NCI-H2029 treated with DMSO at 0.1 percent for 48 hours (cell line): ENCODE data around the gene LARP1.
"Not testable (repeated sequence)": the region's sequence is repeated elsewhere in the genome, so short reads cannot be mapped to it uniquely, and the experiment has no call there.

Experiments
- DNase-seq: peaks from one replicate; lab custom pipeline; 2025; lab: John Stamatoyannopoulos, UW

The LARP1 gene

DNA sequence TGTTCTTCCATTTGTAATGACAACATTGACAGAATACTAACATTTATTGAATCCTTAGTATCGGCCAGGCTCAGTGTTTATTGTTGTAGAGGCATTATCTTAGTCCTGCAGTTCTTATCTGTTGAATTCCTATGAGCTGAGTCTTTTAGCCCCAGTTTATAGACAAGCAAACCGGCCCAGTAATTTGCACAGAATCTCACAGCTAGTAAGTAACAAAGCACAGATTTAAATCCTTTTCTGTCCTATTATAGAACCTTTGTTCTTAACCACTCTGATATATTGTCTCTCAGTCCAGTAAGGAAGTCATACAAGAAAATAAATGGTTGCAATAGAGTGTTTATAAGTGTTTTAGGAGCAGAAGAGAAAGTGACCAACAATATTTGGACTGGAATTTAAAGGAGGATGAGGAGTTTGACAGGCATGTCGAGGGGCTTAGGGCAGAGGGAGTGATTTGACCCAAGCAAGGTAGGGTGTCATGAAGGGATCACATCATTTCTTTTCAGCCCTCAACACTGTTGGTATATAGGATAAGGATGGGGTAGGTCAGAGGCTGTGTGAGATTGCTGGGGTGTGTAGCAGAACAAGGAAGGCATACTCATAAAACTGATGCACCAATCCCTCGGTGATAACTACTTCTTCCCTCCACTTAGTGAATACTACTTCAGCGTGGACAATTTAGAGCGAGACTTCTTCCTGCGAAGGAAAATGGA is 39.5 kb downstream of the LARP1 start:
- DNase-seq = no peak

DNA sequence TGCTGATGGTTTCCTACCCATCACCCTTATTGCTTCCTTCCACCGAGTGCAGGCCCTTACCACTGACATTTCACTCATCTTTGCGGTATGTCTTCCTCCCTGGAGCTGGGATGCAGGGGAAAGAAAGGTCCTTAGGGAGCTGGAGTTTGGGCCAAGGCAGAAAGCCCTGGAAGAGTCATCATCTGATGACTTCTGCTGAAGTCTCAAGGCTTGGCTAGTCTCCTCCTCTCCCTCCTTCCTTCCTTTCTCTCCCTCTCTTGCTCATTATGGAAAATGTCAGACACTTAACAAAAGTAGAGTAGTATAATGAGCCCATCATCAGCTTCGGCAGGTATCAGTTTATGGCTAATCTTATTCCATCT is 40.0 kb downstream of the LARP1 start:
- DNase-seq = no peak

DNA sequence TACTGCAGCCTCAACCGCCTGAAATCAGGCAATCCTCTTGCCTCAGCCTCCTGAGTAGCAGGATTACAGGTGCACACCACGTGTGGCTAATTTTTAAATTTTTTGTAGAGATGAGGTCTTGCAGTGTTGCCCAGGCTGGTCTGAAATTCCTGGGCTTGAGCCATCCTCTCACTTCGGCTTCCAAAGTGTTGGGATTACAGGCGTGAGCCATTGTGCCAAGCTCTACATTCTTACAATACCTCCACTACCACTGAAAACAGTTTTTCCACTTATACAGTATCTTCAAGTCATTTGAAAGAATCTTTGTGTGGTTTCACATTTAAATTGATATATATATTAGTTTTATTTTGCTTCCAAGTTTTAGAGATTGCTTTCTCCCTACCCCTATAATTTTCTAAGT is 42.6 kb downstream of the LARP1 start:
- DNase-seq = no peak

DNA sequence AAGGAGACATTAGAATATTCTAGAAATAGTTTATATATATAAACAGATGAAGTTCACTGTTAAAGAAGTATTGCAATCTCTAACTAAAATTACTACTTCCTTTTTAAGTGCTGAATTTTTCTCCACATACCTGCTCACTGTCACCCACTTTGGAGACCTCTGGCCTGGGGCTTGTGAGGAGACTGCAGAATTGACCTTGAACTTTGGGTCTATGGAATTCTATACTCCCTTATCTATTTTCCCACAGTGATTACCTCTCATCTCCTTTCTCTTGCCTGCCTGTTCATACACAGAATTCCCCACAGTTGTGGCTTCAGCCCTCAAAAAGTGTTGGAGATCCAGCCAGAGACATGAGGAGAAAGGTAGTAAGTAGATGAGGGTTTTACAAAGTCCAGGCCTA is 45.4 kb downstream of the LARP1 start:
- DNase-seq = no peak

DNA sequence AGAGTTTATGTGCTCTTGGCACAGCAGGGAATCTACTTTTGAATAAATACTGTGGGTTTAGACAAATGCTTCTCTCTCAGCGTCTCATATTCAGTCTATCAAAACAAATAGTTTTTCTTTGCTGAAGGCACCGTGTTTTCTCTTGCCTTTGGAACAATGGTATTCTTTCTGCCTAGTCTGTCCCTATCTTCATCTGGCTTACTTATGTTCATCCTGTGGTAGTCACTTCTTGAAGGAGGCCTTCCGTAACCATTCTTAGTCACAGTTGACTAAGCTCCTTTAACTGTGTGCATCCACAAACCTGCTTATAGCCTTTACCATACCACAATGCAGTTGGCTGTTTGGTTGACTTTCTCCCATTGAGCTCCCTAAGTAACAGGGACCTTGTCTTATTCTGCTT is 45.9 kb downstream of the LARP1 start:
- no peak for DNase-seq

DNA sequence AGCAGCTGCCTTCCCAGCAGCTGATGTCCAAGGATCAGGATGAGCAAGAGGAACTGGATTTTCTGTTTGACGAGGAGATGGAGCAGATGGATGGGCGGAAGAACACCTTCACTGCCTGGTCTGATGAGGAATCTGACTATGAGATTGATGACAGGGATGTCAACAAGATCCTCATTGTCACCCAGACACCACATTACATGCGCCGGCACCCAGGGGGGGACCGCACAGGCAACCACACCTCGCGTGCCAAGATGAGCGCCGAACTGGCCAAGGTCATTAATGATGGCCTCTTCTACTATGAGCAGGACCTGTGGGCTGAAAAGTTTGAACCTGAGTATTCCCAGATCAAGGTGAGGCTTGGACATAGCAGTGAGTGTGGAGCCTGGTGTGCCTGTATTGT is 46.9 kb downstream of the LARP1 start:
- no peak for DNase-seq

DNA sequence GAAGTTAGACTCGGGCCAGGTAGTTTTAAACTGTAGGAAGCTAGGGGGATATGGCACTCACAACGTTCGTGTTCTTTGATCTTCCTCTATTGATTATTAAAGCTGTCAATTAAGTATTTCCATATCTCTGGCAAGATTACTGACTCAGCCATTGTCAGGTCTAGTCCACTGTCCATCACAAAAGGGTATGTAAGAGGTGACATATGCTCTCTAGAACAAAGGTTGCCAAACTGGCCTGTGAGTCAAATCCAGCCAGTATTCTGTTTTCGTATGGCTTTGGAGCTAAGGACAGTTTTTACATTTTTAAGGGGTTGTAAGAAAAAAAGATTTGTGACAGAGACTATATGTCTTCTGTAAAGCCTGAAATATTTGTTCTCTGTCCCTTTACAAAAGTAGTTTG is 51.0 kb downstream of the LARP1 start:
- DNase-seq = no peak

DNA sequence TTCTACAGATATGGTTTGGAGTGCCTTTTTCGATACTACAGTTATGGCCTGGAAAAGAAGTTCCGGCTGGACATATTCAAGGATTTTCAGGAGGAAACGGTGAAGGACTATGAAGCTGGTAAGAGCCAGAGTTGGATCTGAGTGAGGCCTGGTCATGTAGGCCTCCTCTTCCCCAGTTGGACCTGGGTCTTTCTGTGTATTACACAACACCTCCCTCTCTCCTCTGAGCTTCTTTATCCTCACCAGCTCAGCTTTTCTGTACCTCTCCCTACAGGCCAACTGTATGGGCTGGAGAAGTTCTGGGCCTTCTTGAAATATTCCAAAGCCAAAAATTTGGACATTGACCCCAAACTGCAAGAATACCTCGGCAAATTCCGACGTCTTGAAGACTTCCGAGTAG is 56.1 kb downstream of the LARP1 start:
- no peak for DNase-seq

DNA sequence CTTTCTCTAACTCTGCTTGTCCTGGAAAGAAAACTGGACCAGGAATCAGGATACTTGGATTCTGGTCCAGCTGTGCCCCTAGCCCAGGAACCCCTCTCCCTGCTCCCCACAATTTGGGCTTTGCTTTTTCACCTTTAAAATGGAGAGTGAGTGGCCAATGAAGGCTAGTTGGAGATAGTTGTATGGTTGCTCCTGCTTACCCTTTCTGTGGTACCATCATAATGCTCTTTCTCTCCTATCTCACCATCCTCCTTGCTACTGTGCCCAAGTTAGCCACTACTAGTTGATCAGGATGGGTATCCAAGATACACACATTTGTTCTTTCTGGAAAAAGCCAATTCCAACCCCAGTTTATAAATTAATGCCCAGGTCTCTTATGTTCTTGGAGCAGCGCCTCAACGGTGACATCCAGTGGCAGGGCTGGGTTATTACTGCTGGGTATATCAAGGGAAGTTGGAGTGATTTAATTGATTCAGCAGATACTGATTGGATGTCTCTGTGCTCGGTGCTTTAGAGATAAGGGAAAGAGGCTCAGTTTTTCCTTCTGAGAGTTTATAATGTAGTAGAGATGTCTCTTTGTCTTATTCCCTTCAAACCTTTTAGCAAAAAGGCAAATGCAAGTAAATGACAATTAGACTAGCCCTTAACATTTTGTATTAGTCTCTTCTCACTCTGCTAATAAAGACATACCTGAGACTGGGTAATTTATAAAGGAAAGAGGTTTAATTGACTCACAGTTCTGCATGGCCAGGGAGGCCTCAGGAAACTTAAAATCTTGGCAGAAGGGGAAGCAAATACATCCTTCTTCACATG is 56.7 kb downstream of the LARP1 start:
- peak; percentile 58 for DNase-seq

DNA sequence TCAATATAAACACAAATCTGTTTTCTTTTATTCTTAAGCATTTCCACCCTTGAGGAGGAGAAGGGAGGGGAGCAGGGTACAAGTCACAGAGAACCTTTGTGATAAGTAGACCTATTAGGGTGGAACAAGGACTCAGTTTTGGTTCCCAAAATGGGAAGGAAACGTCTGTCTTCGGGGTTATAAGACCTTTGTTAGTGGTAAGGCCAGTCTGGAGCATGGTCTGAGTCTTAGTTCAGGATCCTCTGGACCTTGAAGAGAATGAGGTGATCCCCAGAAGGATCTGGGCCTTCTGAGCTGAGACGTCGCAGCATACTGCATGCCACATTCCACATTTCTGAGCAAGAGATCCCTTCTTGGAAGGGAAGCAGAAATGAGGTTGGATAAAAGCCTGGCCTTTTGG is 58.0 kb downstream of the LARP1 start:
- no peak for DNase-seq

DNA sequence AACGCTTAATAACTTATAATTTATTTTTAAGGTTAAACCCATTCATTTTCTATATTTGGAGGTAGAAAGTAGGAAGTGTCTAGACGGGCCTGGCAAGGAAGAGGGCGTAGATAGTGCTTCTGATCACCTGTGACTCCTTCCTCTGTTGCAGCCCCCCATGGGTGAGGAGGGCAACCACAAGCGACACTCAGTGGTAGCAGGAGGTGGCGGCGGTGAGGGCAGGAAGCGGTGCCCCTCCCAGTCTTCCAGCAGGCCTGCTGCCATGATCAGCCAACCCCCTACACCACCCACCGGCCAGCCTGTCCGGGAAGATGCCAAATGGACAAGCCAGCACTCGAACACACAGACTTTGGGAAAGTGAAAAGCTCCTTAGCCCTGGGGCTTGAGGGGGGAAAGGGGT is 58.6 kb downstream of the LARP1 start:
- no peak for DNase-seq

DNA sequence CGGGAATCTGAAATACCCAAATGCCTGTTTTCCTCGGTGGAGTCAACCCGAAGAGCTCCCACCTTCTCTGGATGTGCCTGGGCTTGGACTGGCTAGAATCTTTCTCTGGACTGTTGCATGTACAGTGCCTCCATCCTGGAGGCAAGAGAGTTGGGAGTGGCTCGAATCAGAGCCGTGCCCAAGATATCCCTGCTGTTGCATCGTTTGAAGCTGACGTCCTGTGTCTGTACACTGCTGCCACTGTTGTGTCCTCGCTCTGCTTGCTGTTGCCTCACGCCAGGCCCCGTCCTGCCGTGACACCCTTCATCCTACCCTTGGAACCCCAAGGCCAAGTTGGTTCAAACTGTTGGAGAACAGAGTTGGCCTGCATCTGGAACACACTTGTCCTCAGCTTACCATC is 59.8 kb downstream of the LARP1 start:
- DNase-seq = no peak

DNA sequence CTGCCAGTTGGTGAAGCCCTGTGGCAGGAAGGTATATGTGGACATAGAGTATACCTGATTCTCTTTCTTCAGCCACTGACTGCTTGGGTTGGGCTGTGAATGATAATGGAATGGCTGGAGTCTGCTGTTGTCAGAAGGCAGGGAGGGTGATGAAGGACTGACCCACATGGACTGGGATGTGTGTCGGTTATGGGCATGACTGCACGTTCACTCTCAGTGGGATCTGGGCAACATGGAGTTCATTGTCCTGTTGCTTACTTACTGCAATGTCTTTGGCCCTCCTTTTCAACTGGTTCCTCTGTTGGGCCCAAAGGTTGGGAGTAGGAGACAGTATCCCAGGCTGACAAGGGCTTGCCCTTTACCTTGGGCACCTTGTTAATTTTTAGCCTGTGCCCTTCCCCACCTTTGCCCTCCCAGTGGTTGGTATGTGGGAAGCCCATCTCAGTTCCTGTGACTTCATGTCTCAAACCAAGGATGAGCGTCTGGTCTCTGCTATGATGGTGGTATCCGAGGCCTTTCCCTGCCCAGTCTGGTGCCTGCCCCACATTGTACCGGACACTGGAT is 60.6 kb downstream of the LARP1 start:
- no peak for DNase-seq

DNA sequence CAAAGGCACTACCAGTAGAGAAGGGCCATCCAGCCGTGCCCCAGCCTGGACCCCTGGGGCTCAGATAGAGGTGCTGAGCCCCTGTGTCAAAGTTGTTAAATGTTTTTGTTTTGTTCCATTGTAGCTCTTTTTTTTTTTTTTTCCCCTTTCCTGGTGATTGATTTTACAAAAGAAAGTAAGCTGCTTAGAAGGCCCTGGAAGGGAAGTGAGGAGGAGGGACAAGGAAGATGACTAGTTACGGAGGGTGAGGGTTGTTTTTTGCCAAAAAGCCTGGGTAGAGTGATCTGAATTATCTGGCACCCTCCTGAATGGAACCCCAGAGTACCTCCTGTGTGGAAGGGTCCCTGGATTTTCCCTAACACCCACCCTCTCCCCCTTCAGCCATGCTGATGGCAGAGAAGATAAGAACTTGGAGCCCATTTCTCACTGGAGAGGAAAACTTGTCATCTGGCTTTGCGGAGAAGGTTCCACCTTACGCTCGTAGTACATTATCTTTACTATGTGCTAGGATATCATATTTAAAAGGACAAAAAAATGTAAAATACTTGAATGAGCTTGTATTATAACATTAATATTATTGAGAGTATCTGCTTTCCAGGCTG is 61.8 kb downstream of the LARP1 start:
- DNase-seq = no peak

DNA sequence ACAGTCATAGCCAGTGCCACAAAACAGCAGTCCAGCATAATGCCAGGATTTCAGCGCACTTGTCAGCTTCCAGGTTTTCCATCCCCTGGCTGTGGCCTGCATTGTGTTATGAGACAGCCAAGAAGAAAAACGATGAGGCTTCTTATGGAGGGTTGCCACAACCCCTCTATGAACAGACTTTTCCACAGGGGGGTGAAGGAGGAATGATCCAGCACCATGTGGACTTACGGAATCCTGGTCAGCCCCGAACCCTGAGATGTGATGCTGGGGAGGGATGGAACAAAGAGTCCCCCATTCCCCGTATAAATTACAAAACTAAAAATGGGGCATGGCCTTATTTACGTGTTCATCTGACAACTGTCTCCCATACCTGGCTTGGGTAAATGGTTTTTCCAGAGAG is 62.6 kb downstream of the LARP1 start:
- DNase-seq = no peak

DNA sequence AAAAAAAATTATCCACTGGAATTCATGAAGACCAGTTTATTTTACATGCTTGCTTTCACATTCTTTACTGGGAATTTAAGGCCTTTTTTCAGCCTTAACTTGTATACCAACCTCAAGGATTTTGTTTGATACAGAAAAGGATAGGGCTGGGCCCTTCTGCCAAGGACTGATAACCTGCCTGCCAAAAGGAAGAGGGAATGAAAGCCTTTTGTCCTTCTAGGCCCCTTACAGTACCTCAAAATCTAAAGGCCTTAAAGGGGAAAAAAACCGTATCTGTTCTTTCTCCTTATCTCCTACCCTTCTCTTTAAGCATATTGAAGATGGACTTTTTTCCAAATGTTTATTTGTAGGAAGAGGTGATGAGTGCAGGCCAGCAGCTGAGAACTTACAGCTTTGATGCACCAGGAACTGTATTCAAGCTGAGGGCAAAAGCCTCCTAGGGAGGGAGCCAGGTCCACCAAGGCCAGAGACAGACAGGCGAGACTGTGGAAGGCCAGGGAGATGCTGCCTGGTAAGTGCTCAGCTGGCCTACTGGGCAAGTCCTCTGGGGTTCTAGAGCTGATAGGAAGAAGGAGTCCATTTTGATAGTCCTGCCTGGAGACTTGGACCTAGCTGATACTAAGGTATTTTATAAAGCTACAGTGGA is 63.4 kb downstream of the LARP1 start:
- DNase-seq = no peak

DNA sequence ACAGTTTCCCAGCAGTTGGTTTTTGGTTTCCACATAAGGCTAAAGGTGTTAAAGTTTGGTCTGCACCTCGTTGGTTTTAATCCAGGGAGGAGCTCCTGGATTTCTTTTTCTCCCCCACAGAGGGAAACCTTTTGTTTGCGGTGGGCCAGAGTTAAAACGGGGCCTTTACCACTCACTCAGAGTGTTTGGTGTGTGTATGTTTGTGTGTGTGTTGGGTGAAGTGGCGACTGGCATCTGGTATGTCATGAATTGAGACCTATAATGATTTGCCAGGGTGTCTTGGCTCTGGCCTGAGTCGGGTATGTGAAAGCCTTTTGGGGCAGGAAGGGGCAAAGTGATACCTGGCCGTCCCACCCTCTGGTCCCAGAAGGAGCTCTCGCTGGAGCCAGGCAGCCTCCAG is 64.4 kb downstream of the LARP1 start:
- no peak for DNase-seq

DNA sequence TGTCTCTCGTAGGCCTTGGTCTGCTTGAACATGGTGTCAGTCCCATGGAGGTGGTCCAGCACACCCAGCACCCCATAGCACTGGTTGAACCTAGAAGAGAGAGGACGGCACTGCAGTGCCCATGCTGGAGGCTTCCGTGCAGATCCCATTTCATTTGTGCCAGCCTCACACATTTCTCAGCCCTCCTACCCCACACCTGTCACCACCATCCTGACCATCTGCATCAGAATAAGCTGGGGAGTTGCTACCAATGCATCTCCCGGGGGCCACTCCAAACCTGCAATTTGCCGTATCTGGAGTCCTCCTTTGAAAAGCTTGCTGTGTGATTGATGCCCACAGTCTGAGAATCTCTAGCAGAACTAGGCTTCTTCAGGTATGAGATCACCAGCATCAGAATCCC is 65.2 kb downstream of the LARP1 start:
- DNase-seq = no peak

DNA sequence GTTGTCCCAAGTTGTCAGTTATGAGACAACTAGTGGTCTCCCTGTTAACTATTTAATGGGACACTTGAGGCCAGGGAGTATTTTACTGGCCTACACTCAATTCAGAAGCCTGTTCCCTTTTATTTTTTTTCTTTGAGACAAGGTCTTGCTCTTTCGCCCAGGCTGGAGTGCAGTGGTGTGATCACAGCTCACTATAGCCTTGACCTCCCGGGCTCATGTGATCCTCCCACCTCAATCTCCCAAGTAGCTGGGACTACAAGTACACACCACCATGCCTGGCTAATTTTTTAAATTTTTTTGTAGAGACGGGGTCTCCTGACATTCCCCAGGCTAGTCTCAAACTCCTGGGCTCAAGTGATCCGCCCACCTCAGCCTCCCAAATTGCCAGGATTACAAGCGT is 67.7 kb downstream of the LARP1 start:
- DNase-seq = not testable (repeated sequence)

DNA sequence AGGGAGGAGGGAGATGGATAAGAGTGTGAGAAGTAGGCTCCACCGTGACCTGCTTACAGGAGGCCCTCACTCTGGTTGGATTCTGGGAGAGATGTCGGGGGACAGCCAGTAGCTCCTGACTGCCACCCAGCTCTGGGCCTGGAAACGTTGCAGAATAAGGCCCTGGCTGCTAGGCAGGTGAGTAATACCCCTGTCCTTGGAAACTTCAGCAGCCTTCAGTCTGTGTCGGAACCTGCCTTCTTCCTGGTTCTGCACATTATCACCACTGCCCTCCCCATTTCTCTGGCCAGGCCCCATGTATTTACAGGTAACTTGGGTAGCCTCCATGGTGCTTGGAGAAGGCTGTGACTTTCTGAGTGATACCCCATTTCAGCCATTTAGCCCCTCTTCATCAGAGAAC is 68.4 kb downstream of the LARP1 start:
- DNase-seq = no peak

DNA sequence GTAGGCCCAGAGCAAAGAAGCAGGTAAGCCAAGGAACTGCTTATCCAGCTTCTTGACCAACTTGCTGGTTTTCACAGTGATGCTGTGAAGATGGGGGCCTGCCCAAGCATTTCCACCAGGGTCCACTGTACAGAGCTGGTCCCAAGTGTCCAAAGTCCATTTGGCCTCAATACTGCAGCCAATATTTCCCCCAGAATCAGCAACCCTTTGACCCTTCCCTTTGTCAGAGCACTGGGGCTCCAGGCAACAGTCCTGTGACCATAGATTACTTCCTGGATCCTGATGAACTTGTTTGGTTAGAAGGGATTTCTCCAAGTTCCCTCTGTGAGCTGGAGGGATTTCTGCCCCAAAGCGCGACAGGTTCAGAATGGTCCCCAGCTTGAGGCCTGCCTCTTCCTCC is 68.9 kb downstream of the LARP1 start:
- no peak for DNase-seq

DNA sequence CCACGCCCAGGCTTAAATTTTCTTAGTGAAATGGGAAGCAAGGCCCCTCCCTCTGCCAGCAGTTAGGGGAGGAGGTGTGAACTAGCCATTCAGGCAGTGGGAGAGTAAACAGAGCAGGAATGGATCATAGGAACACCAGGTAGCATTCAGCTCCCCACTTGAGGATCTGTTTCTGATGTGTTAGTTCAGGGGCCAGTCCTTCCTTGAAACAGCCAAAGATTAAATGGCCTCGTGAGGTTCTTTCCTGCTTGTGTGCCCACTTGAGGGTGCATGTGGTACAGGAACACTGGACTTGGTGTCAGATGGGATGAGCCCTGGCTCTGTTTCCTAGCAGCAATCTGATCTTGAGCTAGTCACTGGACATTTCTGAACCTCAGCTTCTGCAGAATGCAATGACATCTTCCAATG is 74.0 kb downstream of the LARP1 start:
- DNase-seq = peak; percentile 93
